Smooth muscle cell (in vitro differentiated cells): ENCODE results near the gene PDGFRA. TPM values are rescaled to one million over a fixed set of nuclear protein-coding genes. Genes with fewer than 3 reads are reported as not detected.
A peak's percentile ranks its signal among the peaks of the same experiment; 100 is the strongest.

Experiments used
- DNase-seq: peaks from one replicate; lab custom pipeline; 2025; ENCODE audit not compliant: unreplicated experiment; lab: John Stamatoyannopoulos, UW
- H2AFZ ChIP-seq: fragments of 200-600 bp; sonication (generic); 2 replicates; pipeline ENCODE4 v1.6.0; 2016; ENCODE audit warnings: antibody characterized with exemption, low read depth, mild to moderate bottlenecking
- H3F3A ChIP-seq: fragments of 200-600 bp; sonication (generic); 2 replicates; pipeline ENCODE4 v1.6.0; 2017; ENCODE audit warnings: antibody characterized with exemption, low read depth
- H3K27ac ChIP-seq: fragments of 200-600 bp; sonication (generic); 2 replicates; pipeline ENCODE4 v1.5.1; 2016; ENCODE audit warnings: low read depth, mild to moderate bottlenecking
- H3K27me3 ChIP-seq: fragments of 200-600 bp; sonication (generic); 2 replicates; pipeline ENCODE4 v1.6.1; 2016; ENCODE audit warnings: low read depth, mild to moderate bottlenecking
- H3K36me3 ChIP-seq: fragments of 200-600 bp; sonication (generic); 2 replicates; pipeline ENCODE4 v1.5.1; 2016; ENCODE audit warnings: low read depth
- H3K4me1 ChIP-seq: fragments of 200-600 bp; sonication (generic); 2 replicates; pipeline ENCODE4 v1.5.1; 2016; ENCODE audit warnings: low read depth
- H3K4me2 ChIP-seq: fragments of 200-600 bp; sonication (generic); 2 replicates; pipeline ENCODE4 v1.6.0; 2016; ENCODE audit warnings: mild to moderate bottlenecking
- H3K4me3 ChIP-seq: fragments of 200-600 bp; sonication (generic); 2 replicates; pipeline ENCODE4 v1.5.1; 2016; ENCODE audit warnings: mild to moderate bottlenecking
- H3K79me2 ChIP-seq: fragments of 200-600 bp; sonication (generic); 2 replicates; pipeline ENCODE4 v1.6.0; 2016; ENCODE audit warnings: low read depth, mild to moderate bottlenecking
- H3K9ac ChIP-seq: fragments of 200-600 bp; sonication (generic); 2 replicates; pipeline ENCODE4 v1.6.0; 2016; ENCODE audit warnings: low read depth
- H3K9me3 ChIP-seq: fragments of 200-600 bp; sonication (generic); replicated peaks from 2 replicates; pipeline ENCODE4 v1.5.1; 2016; ENCODE audit warnings: low read depth
- H4K20me1 ChIP-seq: fragments of 200-600 bp; sonication (generic); 2 replicates; pipeline ENCODE4 v1.6.0; 2016; ENCODE audit warnings: low read depth
- WGBS: methylation state at CpG from one replicate; pipeline ENCODE4 v1.1.7; 2016; ENCODE audit warnings: low lambda C conversion rate; 5-methylcytosine and 5-hydroxymethylcytosine counted together
- polyA plus RNA-seq: library from polyadenylated mRNA; unstranded; fragments of >200 nt; fragmentation: Nextera tagmentation; extraction: Ambion mirVana; gene quantifications from 2 replicates; pipeline ENCODE4 v1.2.1, GENCODE V29; 2016
- total RNA-seq: library from RNA; depleted of rRNA; stranded (reverse); fragments of >200 nt; gene quantifications from 2 replicates; pipeline ENCODE4 v1.2.3, GENCODE V29; 2014
- TF ChIP-seq, protein P1 (sequence below): fragments of 200-600 bp; sonication (generic); IDR thresholded peaks from 2 replicates; pipeline ENCODE4 v1.5.1; 2017; ENCODE audit warnings: borderline replicate concordance, mild to moderate bottlenecking, antibody characterized with exemption; ENCODE audit not compliant: insufficient read depth, poor library complexity, severe bottlenecking

Gene PDGFRA
- total and polyA plus RNA-seq, 2 experiments from 2014 or later, result 111 to 281 TPM

DNA sequence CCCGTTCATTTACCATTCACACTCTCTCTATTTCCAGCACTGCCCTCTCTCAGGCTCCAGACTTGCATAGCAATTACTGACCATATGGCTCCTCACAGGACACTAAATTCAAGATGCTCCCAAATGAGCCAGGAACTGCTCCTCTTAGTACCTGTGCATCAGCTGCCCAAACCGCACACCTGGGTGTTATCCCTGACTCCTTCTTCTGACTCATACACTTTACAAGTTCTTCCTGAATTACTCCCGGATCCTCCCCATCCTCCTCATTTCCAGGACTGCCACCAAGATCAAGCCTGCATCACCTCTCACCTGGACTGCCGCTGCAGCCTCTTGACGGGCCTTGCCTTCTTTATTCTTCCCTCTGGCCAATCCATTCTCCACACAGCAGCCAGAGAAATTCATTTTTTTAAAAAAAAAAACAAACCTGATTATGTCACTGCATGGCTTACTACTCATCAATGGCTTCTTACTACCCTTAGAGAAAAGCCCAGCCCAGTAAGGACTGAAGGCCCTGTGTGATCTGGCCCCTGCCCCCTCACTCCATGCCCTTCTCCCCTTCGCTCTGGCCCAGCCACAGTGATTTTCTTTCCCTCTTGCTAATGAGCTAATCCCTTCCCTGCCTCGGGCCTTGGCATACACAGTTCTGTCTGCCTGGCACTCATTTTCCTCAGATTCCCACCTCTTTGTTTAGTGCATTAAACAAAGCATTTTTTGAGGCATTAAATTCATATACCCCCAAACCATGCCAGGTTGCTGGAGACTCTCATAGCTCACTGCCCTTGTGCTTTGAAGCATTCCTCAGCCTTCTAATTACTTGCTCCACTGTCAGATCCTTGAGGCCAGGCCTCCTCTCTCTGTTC is 92.0 kb downstream of the PDGFRA start:
- no peak overlapping the region for H3K4me2 ChIP-seq

DNA sequence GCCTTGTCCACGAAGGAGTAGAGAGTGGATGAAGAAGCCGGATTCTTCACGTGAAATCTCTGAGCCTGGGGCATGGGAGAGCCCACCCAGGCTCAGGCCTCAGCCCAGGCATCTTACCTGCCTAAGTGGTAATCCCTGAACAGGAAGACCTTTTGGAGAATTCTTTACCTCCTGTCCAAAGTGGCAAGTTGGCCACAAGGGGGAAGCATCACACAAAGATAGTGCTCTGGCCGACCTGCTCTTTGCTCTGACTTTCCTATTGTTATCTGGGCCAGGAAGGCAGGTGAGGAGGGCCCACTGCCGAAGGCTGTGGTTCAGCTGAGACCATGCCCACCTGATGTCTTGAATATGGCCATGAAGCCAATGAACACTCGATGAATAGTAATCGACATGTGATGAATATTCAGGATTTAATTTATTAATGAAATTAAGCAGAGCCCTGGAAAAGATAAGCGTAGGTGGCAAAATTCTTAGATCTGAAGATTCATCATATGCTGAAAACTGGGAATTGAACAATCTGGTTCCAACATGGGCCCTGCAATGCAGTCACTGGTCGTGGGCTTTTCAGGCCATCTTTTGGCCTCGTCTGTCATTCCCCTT is 93.8 kb downstream of the PDGFRA start:
- H3K27ac ChIP-seq, result no peak overlapping the region
- H3K9me3 ChIP-seq, result no peaks in the 10 kb centered on the region
- no peaks in the 10 kb centered on the region for H3K4me1 ChIP-seq
- no peak overlapping the region for H2AFZ ChIP-seq
- no peaks in the 10 kb centered on the region for H3K36me3 ChIP-seq
- no peaks in the 10 kb centered on the region for H3K27me3 ChIP-seq
- no peak overlapping the region for H3K9ac ChIP-seq
- DNase-seq, result peak; percentile 3
- TF ChIP-seq, protein P1, sequence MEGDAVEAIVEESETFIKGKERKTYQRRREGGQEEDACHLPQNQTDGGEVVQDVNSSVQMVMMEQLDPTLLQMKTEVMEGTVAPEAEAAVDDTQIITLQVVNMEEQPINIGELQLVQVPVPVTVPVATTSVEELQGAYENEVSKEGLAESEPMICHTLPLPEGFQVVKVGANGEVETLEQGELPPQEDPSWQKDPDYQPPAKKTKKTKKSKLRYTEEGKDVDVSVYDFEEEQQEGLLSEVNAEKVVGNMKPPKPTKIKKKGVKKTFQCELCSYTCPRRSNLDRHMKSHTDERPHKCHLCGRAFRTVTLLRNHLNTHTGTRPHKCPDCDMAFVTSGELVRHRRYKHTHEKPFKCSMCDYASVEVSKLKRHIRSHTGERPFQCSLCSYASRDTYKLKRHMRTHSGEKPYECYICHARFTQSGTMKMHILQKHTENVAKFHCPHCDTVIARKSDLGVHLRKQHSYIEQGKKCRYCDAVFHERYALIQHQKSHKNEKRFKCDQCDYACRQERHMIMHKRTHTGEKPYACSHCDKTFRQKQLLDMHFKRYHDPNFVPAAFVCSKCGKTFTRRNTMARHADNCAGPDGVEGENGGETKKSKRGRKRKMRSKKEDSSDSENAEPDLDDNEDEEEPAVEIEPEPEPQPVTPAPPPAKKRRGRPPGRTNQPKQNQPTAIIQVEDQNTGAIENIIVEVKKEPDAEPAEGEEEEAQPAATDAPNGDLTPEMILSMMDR, result peak; percentile 82
- H3K4me3 ChIP-seq, result no peak overlapping the region
- 33% methylated on average over 10 of the region's 10 CpGs for WGBS
- H4K20me1 ChIP-seq, result no peaks in the 10 kb centered on the region
- no peaks in the 10 kb centered on the region for H3F3A ChIP-seq
- no peak overlapping the region for H3K4me2 ChIP-seq
- no peaks in the 10 kb centered on the region for H3K79me2 ChIP-seq

More for the DNA sequence above, 92.0 kb downstream of the PDGFRA start:
- Histone ChIP-seq H3K79me2 (no peaks in the 10 kb centered on the region), H2AFZ (no peak overlapping the region), H3K27ac (no peak overlapping the region), H3F3A (no peaks in the 10 kb centered on the region), H3K4me1 (no peaks in the 10 kb centered on the region), H4K20me1 (no peaks in the 10 kb centered on the region), H3K9me3 (no peaks in the 10 kb centered on the region), H3K9ac (no peak overlapping the region), H3K36me3 (no peaks in the 10 kb centered on the region), H3K27me3 (no peaks in the 10 kb centered on the region), H3K4me3 (no peak overlapping the region)
- no peak for DNase-seq
- 89% methylated on average over 7 of the region's 7 CpGs for WGBS
- TF ChIP-seq, protein P1, result no peak

DNA sequence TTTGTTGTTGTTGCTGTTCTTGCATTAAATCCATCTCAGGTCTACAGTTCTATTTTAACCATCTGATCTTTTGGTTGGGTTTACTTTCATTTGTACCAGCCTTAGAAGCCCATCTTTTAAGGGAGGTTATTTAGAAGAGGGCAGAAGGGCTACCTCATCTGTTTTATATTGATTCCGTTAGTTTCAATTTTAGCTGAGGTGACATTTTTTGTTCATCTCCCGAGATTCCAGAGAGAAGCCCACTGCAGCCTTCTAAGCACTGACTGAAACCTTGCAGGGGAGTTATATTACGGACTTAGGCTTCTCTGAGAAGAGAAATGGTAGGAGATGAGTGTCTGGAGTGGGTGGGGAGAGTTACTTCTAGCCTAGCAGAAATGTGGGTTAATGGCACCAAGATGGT is 101.8 kb downstream of the PDGFRA start:
- no peaks in the 10 kb centered on the region for H3K27me3 ChIP-seq
- H3K4me1 ChIP-seq, result no peaks in the 10 kb centered on the region
- TF ChIP-seq, protein P1, result no peak
- no peak for DNase-seq
- H3K9me3 ChIP-seq, result no peaks in the 10 kb centered on the region
- WGBS, result 93% methylated on average over 3 of the region's 3 CpGs
- no peak overlapping the region for H3K9ac ChIP-seq
- H4K20me1 ChIP-seq, result no peaks in the 10 kb centered on the region
- no peaks in the 10 kb centered on the region for H3F3A ChIP-seq
- H3K27ac ChIP-seq, result no peak overlapping the region
- H2AFZ ChIP-seq, result no peak overlapping the region
- H3K4me2 ChIP-seq, result no peak overlapping the region
- H3K36me3 ChIP-seq, result no peaks in the 10 kb centered on the region
- no peaks in the 10 kb centered on the region for H3K79me2 ChIP-seq
- no peak overlapping the region for H3K4me3 ChIP-seq

DNA sequence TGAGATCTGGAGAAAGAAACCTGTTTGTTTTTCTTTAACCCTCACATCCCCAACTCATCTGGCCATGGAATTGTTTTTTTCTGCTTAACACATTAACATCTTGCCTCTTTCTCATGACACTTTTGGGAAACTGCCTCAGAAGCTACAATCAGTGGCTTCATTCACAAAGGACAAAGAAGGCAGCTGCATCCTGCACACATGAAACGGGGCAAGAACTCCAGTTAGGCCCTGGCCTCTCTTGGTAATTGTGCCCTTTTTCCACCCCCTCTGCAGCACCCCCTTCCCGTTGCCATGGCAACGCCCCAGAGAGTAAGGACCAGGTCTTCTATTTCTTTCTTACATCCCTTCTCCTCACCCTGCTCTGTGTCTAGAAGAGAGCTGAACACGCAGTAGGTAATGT is 103.4 kb downstream of the PDGFRA start:
- H3K36me3 ChIP-seq, result no peaks in the 10 kb centered on the region
- H3K27ac ChIP-seq, result no peak overlapping the region

More for the DNA sequence above, 103.4 kb downstream of the PDGFRA start:
- no peaks in the 10 kb centered on the region for H3K79me2 ChIP-seq
- H4K20me1 ChIP-seq, result no peaks in the 10 kb centered on the region
- no peak overlapping the region for H3K4me3 ChIP-seq
- no peaks in the 10 kb centered on the region for H3F3A ChIP-seq
- H3K27me3 ChIP-seq, result no peaks in the 10 kb centered on the region
- H2AFZ ChIP-seq, result no peak overlapping the region
- no peak overlapping the region for H3K9ac ChIP-seq
- H3K4me1 ChIP-seq, result no peaks in the 10 kb centered on the region
- WGBS, result 93% methylated on average over 4 of the region's 4 CpGs
- no peak overlapping the region for H3K4me2 ChIP-seq
- TF ChIP-seq, protein P1, result no peak
- no peak for DNase-seq
- H3K9me3 ChIP-seq, result no peaks in the 10 kb centered on the region
